C4-2B (cell line): ENCODE data around the gene WSCD1.

Experiments
- ZFX ChIP-seq: fragments of 450-650 bp; IDR thresholded peaks from 2 replicates; pipeline ENCODE4 v1.6.1; 2017
- TF ChIP-seq, protein P1 (sequence below): fragments of 450-650 bp; conservative IDR thresholded peaks from 2 replicates; pipeline ENCODE4 v1.5.1; 2017; ENCODE audit warnings: mild to moderate bottlenecking

DNA sequence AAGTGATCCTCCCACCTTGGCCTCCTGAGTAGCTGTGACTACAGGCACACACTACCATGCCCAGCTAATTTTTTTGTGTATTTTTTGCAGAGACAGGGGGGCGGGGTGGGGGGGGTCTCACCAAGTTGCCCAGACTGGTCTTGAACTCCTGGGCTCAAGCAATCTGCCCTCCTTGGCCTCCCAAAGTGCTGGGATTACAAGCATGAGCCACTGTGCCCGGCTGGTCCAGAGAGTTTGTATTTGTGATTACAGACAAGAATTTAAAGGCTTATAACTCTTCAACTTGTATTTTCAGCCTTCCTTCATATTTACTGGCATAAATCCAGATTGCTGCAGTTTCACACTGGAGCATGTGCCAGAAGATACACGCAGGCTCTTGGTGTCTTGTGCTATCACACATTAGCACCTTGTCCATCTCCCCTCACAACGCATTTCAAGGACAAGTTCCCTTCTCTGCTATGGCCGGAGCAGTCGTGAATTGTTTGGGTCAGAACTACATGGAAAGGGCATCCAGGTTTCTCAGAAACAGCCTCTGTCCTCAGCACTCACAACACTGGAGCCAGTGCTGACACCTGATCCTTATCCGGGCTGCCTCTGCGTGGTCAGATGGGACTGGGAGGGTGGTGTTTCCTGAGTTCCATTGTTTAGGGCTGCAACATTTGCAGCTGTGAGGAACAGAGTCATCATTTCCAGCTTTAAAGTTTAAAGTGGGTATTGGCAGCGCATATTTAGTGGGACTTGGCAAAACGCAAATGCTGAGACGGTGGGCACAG, 28.1 kb downstream of the WSCD1 start:
- TF ChIP-seq, protein P1, sequence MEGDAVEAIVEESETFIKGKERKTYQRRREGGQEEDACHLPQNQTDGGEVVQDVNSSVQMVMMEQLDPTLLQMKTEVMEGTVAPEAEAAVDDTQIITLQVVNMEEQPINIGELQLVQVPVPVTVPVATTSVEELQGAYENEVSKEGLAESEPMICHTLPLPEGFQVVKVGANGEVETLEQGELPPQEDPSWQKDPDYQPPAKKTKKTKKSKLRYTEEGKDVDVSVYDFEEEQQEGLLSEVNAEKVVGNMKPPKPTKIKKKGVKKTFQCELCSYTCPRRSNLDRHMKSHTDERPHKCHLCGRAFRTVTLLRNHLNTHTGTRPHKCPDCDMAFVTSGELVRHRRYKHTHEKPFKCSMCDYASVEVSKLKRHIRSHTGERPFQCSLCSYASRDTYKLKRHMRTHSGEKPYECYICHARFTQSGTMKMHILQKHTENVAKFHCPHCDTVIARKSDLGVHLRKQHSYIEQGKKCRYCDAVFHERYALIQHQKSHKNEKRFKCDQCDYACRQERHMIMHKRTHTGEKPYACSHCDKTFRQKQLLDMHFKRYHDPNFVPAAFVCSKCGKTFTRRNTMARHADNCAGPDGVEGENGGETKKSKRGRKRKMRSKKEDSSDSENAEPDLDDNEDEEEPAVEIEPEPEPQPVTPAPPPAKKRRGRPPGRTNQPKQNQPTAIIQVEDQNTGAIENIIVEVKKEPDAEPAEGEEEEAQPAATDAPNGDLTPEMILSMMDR = no peak
- no peak for TF ChIP-seq ZFX
